IPS-11a (cell line): ENCODE results near the gene ID1.

Experiments
- H3K4me3 ChIP-seq: one replicate; pipeline ENCODE4 v1.5.1; 2013; ENCODE audit warnings: low read depth, low read length, control low read depth

Gene ID1, protein sequence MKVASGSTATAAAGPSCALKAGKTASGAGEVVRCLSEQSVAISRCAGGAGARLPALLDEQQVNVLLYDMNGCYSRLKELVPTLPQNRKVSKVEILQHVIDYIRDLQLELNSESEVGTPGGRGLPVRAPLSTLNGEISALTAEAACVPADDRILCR

DNA sequence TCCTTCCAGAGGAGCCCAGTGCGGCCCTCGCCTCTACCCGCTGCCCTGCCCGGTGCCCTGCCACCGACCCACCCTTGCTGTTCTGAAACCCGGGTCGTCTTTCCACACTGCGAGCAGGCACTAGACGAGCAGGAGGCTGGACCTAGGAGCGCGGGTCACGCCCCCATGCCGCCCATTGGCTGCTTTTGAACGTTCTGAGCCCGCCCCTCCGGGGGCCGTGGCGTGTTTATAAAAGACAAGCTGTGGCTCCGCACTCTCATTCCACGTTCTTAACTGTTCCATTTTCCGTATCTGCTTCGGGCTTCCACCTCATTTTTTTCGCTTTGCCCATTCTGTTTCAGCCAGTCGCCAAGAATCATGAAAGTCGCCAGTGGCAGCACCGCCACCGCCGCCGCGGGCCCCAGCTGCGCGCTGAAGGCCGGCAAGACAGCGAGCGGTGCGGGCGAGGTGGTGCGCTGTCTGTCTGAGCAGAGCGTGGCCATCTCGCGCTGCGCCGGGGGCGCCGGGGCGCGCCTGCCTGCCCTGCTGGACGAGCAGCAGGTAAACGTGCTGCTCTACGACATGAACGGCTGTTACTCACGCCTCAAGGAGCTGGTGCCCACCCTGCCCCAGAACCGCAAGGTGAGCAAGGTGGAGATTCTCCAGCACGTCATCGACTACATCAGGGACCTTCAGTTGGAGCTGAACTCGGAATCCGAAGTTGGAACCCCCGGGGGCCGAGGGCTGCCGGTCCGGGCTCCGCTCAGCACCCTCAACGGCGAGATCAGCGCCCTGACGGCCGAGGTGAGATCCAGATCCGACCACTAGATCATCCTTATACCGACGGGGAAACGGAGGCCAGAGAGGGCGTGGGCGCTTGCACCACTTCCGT lies at the start of gene ID1:
Gene ID1 (plus strand): TSS at position 259 of the 871 bp plus-strand sequence. CDS start 99 bp downstream, at position 358.
- peak within 1 kb of the TSS; percentile 100 for H3K4me3 ChIP-seq

DNA sequence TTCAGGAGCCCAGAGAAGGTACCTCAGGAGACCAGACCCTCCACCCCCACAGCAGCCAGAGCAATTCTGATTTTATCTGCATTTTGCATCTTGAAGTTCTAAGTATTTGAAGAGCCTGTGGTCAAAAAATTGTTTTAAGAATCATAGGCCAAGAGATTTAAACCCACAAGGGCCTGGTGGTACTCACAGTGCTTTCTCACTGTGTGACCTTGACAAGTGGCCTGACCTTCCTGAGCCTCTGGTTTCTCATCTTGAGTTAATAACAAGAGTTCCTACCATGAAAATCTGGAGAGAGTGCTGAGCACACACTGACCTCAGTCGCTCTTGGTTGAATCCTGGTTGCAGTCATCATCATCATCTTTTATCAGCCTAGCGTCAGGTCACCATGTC lies 45.4 kb upstream of the ID1 start:
- no peak overlapping the region for H3K4me3 ChIP-seq

DNA sequence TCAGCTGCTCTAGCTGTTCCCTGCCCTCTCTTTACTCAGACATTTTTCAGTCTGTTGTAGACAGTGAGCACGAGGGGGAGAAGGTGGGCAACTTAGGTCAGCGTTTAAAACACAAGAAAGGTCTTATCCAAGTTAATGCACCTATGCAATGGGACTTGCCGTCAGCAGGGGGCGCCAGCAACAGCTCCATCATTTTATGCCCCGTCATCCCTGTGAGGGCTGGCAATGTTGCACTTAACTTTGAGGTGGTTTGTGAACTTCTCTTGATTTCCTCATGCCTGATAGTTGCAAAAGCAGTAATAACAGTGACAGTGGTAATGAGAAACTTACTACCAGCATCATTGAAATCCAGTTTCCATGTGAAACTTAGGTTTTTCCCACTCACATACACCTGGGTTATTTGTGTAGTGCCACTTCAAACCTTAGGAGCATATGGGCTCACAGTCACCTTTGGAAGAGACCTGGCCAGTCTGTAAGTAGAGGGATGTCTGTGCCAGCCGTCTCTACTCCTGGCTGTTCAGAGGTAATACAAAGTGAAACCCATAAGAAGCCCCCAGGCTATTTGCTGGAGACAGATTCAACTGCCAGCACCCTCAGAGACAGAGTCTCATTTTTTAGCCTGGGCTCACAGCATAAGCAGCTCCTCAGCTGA lies 44.9 kb upstream of the ID1 start:
- no peak overlapping the region for H3K4me3 ChIP-seq

DNA sequence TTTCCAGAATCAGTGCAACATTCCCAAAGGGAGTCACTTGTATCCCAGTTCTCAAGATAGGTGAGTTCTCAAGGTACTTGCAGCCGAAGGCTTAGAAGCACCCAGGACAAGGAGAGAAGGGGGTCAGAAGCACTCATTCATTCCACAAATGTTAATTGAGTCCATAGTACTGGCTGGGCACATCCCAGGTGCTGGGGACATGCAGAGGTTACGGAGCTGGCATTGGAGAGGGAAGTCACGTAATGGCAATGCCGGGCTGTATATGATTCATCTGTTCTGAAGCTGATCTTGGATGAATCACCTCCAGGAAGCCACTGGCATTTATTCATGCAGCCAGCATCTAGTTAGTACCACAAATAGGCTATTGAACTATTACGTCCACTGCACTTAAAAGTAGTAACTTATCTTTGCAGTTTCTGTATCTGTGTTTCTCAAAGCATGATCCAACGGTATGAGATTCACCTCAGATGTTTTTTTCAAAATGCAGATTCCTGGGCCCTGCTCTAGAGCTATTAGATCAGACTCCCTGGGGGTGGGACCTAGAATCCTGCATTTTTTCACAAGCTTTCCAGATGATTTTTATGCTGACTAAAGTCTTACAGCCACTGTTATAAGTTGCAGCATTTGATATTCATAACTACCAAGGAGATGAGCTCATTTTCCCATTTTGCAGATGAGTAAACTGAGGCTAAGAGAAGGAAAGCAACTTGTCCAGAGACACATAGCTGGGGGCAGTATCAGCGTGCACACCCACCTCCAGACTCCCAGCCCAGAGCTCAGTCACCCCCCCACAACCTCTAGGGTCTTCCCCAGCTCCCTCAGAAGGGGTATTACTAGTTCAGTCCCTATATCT lies 44.1 kb upstream of the ID1 start:
- no peak overlapping the region for H3K4me3 ChIP-seq

DNA sequence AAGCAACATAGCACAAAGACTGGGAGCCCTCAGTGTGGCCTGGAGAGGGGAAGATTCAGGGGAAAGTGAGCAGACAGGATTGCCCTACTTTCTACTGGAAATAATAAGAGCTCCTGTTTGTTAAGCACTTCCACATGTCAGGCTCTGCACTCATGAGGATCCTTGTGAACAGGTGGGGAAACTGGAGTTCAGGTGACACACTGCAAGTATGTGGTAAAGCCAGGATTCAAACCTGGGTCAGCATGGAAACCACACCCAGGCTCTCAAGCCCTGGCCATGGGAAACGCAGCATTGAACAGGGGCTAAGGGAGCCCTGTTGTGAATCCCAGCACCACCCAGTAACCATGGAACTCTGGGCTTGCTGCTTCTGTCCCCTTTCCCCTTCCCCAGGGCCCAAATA lies 42.8 kb upstream of the ID1 start:
- no peak overlapping the region for H3K4me3 ChIP-seq

DNA sequence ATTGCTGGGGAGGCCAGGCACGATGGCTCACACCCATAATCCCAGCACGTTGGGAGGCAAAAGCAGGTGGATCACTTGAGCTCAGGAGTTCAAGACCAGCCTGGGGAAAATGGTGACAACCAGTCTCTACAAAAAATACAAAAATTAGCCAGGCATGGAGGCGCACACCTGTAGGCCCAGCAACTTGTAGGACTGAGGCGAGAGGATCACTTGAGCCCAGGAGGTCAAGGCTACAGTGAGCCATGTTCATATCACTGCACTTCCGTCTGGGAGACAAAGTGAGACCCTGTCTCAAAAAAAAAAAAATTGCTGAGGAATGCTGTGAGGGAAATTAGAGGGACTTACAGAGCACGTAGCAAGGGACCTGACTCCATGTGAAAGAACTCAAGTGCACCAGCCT lies 40.8 kb upstream of the ID1 start:
- H3K4me3 ChIP-seq: no peak overlapping the region

DNA sequence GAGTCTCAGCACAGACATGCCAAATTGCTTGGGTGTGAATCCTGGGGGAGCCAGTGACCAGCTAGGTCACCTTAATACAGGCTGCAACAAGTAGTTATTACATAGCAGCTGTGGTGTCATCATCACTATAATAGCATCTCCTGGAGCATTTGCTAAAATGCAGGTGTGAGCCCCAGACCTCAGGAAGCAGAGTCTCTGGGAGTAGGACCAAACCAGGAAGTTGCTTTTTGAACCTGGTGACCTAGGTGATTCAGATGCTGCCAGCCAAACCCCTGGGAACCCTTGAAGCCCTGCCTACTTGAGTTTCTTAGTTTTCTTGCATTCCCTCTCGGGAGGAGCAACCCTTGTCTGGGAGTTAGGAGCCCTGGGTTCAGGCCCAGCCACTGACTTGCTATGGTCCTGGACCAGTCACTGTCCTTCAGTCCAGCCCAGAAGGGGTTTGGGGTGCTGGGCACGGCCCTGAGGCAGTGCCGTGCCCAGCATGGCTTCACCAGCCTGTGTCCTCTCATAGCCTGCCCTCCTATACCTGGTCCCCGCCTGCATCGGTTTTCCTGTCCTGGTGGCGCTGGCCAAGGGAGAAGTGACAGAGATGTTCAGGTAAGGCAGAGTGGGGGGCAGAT lies 39.3 kb upstream of the ID1 start:
- no peak overlapping the region for H3K4me3 ChIP-seq

DNA sequence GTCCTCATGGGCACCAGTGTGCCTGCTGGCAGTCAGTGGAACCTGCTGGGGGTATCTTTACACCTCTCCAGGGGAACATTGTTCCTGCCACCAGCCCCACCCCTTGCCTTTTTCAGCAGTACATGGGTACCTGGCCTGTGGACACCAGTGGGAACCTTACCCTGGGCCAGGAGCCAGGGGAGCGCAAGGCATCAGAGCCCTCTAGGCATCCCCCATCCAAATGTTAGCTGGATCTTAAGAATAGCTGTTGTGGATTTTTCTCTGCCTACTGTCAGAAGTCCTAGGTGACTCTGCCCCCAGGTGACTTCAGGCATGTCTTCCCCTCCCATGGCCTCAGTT lies 38.8 kb upstream of the ID1 start:
- no peak overlapping the region for H3K4me3 ChIP-seq

DNA sequence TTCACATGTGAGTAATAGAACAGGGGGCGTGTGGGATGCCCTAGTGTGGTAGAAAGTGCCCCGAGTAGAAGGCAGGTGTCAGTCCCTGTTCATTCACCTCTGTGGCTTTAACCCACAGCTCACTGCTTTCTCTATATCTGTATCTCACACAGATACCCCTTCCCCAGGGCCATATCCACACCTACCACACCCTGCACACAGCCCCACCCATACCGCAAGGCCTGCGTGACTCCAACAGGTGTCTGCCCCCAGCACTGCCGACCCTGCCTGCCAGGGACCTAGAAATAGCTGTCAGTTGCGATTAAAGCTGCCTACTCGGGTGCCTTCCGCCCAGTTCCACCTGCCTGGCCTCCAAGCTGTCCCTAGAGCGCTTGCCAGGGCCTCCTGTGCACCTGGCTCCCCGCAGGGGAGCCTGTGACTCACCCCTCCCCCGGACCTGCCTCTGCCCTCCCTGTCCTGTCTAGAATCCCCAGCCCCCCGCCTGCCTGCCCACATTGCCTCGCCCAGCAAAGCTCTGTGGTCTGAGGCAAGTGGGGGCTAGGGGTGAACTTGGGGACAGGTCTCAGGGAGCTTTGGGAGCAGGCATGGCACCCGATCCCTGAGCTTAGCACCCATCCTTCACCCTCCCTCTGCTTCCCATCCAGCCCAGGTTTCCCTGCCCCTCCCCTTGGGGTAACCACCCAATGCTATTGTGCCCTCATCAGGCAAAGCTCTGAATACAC lies 38.3 kb upstream of the ID1 start:
- no peak overlapping the region for H3K4me3 ChIP-seq

DNA sequence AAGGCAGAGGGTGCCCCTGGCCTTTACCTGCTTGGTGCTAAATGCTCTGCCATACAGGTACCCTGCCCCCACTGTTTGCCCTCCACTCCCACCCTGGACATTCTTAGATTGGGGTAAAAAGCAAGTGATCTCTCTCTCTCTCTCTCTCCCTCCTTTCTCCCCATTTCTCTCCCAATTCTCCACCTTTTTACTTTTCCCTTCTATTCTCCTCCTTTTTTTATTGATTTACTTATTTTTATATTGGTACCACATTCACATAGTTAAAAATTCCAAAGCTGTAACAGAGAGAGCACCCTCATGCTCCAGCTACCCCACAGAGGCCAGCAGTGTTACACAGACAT lies 37.7 kb upstream of the ID1 start:
- H3K4me3 ChIP-seq: no peak overlapping the region

DNA sequence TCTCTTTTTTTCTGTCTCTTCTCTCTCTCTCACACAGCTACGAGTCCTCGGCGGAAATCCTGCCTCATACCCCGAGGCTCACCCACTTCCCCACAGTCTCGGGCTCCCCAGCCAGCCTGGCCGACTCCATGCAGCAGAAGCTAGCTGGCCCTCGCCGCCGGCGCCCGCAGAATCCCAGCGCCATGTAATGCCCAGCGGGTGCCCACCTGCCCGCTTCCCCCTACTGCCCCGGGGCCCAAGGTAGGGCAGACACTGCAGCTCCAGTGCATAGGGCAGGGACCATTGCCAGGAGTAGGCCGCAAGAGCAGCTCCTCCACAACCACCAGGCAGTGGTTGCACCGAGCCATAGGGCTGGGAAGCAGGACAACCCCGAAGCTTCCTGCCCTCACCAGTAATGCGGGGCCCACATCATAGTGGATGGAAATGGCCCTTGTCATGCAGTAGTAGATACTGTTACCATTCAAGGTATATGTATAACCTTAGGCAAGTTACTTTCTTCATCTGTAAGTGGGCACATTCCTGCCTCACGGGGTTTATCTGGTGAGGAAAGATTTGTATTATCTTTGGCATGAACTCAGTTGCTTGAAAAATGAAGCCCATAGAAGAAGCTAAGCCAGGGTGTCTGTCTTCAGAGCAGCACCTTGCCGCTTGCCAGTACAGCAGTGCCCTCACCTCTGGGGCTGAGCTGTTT lies 36.9 kb upstream of the ID1 start:
- no peak overlapping the region for H3K4me3 ChIP-seq

DNA sequence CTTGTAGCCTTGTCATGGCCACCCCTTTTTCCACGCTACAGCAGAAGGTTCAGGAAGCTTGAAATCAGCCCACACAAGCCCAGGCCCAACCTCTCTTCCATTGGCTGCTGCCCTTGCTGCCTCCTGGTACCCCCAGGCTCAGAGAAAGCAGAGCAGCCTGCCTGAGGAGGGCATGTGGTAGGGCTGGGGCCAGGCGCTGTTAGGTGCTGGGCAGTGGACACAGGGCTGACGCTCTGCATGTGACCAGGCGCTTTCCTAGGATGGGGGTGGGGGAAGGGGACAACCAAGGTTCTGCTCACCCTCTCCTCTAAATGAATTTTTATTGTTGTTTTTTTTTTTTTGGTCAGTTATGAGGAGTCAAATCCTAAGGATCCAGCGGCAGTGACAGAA lies 36.3 kb upstream of the ID1 start:
- H3K4me3 ChIP-seq: no peak overlapping the region

DNA sequence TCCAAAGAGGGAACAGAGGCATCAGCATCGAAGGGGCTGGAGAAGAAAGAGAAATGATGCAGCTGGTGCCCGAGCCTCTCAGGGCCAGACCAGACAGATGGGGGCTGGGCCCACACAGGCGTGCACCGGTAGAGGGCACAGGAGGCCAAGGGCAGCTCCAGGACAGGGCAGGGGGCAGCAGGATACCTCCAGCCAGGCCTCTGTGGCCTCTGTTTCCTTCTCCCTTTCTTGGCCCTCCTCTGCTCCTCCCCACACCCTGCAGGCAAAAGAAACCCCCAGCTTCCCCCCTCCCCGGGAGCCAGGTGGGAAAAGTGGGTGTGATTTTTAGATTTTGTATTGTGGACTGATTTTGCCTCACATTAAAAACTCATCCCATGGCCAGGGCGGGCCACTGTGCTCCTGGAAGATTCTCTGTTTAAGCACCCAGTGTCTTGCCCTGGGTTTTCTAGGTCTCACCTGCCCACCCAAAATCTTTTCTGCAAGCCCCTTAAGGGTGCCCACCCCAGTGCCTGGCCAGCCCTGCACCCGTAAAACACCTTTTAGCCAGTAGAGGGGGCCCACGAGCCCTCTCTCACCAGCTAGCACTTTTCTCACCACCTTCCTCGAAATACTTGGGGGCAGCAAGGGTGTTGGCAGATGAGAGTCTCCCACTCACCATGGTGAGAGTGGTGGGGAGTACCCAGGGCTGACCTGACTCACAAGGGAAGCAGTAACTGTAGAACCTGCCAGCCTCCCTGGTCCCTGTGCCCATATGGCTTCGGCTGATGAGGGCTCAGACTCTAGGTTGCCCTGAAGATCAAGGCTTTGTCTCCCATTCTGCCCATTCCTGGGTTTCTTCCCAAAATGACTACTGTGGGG lies 35.7 kb upstream of the ID1 start:
- H3K4me3 ChIP-seq: no peak overlapping the region

DNA sequence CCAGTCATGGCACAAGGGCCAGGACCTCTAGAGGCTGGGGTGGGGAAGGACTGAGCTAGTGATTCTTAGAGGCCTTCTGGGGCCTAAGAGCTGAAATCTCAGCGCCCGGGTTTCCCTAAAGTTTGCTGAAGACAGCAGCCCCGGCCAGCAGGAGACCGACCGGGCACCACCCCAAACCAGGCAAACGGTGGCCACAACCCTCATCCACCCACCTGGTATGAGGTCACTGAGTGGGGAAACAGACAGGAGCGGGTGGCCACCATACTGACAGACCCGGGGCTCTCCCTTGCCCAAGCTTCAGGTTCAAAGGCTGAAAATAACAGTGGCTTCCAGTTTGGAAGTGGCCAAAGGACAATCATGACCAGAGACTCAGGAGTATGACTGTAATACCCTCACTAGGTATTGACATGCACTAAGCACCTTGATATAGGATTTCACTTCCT lies 35.0 kb upstream of the ID1 start:
- H3K4me3 ChIP-seq: no peak overlapping the region

DNA sequence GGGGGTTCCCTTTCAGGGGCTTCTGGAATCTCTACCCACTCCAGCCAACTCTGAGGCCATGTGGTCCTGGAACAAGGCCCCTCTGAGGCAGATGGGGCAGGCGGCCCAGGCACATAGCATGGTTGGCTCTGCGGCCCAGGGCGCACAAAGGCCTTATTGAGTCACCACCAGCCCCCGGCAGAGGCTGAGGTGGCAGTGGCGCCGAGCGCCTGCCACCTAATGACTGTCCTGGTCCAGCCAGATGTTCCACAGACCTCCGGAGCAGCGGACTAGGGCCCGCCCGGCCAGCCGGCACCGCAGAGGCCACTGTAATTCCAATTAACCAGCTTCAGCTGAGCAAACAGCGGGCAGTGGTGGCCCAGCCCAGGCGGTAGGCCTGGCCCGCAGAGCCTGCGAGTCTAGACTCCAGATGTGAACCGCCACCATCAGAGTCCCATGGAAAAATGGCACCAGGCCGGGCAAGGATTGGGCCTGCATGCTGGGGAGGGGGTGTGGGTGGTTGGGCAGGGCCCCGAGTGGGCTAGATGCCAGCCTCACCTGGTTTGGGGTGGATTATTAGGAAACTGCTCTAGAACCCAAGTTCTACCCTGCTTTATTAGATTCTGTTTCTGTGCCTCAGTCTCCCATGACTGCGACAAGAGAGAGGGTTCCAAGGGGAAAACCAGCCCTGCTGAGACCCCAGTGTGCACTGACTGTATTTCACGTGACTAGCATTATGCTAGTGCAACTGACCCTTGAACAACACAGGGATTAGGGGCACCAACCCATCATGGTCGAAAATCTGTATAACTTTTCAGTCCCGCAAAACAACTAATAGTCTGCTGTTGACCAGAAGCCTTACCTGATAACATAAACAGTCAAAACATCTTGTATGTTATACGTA lies 34.1 kb upstream of the ID1 start:
- no peak overlapping the region for H3K4me3 ChIP-seq

DNA sequence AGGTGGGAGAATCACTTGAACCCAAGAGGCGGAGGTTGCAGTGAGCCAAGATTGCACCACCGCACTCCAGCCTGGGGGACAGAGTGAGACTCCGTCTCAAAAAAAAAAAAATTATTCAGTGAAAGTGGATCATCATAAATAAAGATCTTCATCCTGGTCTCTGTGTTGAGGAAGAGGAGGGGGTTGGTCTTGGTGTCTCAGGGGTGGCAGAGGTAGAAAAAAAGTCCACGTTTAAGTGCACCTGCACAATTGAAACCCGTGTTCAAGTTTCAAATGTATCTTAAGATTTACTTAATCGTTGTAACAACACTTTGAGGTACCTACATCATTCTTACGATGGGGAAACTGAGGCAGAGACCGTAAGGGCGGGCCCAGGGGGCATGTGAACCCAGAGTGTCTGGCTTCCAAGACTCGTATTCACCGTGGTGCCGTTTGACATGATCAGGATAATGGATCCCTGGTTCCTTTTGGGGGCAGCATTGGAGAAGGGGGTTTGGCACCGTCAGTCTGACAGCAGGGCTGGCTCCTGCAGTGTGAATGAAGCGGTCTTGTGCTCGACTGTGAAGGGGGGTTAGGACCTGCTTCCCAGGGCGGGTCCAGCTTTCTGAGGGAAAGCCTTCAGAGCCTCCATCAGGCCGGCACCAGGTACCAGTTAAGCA lies 32.9 kb upstream of the ID1 start:
- peak overlapping the region; percentile 17 for H3K4me3 ChIP-seq
